Subcutaneous abdominal adipose tissue (tissue), 5 donors: ENCODE data around the gene ZNF135.

Experiments
- H3K27ac ChIP-seq: one replicate; pipeline ENCODE4 v1.7.0; 2013; ENCODE audit warnings: low read depth, mild to moderate bottlenecking, inconsistent platforms, low read length, moderate library complexity
- H3K27me3 ChIP-seq, 5 donors: one replicate each; pipeline ENCODE4 v1.7.0; 2013; ENCODE audit warnings: low read length in 5 of 5, inconsistent platforms in 1 of 5; ENCODE audit not compliant: control insufficient read depth in 5 of 5, insufficient read depth in 4 of 5
- H3K36me3 ChIP-seq, 5 donors: one replicate each; pipeline ENCODE4 v1.7.0; 2013; ENCODE audit warnings: low read length in 5 of 5; ENCODE audit not compliant: control insufficient read depth in 5 of 5, insufficient read depth in 5 of 5
- H3K4me1 ChIP-seq, 5 donors: one replicate each; pipeline ENCODE4 v1.7.0; 2013; ENCODE audit warnings: low read length in 5 of 5, mild to moderate bottlenecking in 3 of 5, moderate library complexity in 1 of 5; ENCODE audit not compliant: control insufficient read depth in 5 of 5, insufficient read depth in 5 of 5
- H3K4me3 ChIP-seq, 5 donors: one replicate each; pipeline ENCODE4 v1.7.0; 2013; ENCODE audit warnings: low read length in 5 of 5, low read depth in 1 of 5
- H3K9ac ChIP-seq, 5 donors: one replicate each; pipeline ENCODE4 v1.7.0; 2013; ENCODE audit warnings: low read length in 5 of 5, mild to moderate bottlenecking in 4 of 5, moderate library complexity in 3 of 5
- H3K9me3 ChIP-seq, 5 donors: one replicate each; pipeline ENCODE4 v1.7.0; 2013; ENCODE audit warnings: low read length in 5 of 5; ENCODE audit not compliant: control insufficient read depth in 5 of 5
- donor health status: healthy.
- donor health status: healthy.
- donor health status: healthy.
- donor health status: healthy.
- donor health status: healthy.

The ZNF135 gene

GRCh38 chr19:58107778-58108545, 48.9 kb downstream of the ZNF135 start:
- Histone ChIP-seq H3K27ac (no peak overlapping the region), H3K4me3 (peak overlapping the region; percentile 31 to 53 (median 51)), H3K9ac (no peak overlapping the region), H3K36me3 (no peaks in the 10 kb centered on the region), H3K27me3 (no peaks in the 10 kb centered on the region), H3K9me3 (peaks cover 54 to 89% (median 82%) of the 10 kb centered on the region in 5 donors), H3K4me1 (no peaks in the 10 kb centered on the region)

- no peaks in the 10 kb centered on the region for H3K4me1 ChIP-seq
- no peaks in the 10 kb centered on the region for H3K27me3 ChIP-seq
- H3K4me3 ChIP-seq, result peak overlapping the region in 4 of 5 donors; percentile 25 to 53 (median 50)
- no peak overlapping the region for H3K9ac ChIP-seq
- H3K36me3 ChIP-seq, result no peaks in the 10 kb centered on the region
- peaks cover 53 to 89% (median 82%) of the 10 kb centered on the region in 5 donors for H3K9me3 ChIP-seq
- H3K27ac ChIP-seq, result no peak overlapping the region
Observed at GRCh38 chr19:58108546-58108817, 49.4 kb downstream of the ZNF135 start.

GRCh38 chr19:58117841-58118575, 58.9 kb downstream of the ZNF135 start:
- no peaks in the 10 kb centered on the region for H3K27me3 ChIP-seq
- H3K9me3 ChIP-seq, result peaks cover 55 to 94% (median 91%) of the 10 kb centered on the region in 5 donors
- no peak overlapping the region for H3K27ac ChIP-seq
- peak overlapping the region in 4 of 5 donors; percentile 2 to 61 (median 44) for H3K4me3 ChIP-seq
- no peak overlapping the region for H3K9ac ChIP-seq
- H3K36me3 ChIP-seq, result no peaks in the 10 kb centered on the region
- H3K4me1 ChIP-seq, result peaks cover 0 to 3% (median 0%) of the 10 kb centered on the region in 5 donors

- Histone ChIP-seq H3K4me3 (peak overlapping the region in 4 of 5 donors; percentile 24 to 51 (median 49)), H3K4me1 (peaks cover 0 to 3% (median 0%) of the 10 kb centered on the region in 5 donors), H3K36me3 (no peaks in the 10 kb centered on the region), H3K27me3 (no peaks in the 10 kb centered on the region), H3K9ac (no peak overlapping the region), H3K27ac (no peak overlapping the region), H3K9me3 (peaks cover 60 to 95% (median 91%) of the 10 kb centered on the region in 5 donors)
Observed at GRCh38 chr19:58118979-58119733, 60.1 kb downstream of the ZNF135 start.
